GM12891 (cell line): ENCODE results near the gene PPDPF.

ENCODE experiments used
- DNase-seq: peaks from one replicate; pipeline ENCODE4 v3.0.0; 2011; ENCODE audit warnings: low spot score; ENCODE audit not compliant: insufficient read length
- FAIRE-seq: peaks from 2 replicates; lab custom pipeline; 2011; peaks lifted over from hg19 to GRCh38; lab: Jason Lieb, UNC
- PAX5 ChIP-seq: IDR thresholded peaks from 2 replicates; pipeline ENCODE4 v1.6.1; 2011; ENCODE audit warnings: low read length, moderate library complexity, mild to moderate bottlenecking; ENCODE audit not compliant: insufficient read depth, severe bottlenecking
- POLR2A ChIP-seq: IDR thresholded peaks from 2 replicates; pipeline ENCODE4 v1.6.1; 2011; ENCODE audit warnings: low read depth, low read length, control low read depth
- POLR2AphosphoS5 ChIP-seq: IDR thresholded peaks from 2 replicates; pipeline ENCODE4 v1.6.1; 2011; ENCODE audit warnings: low read depth, low read length, control low read depth
- POU2F2 ChIP-seq: IDR thresholded peaks from 2 replicates; pipeline ENCODE4 v1.6.1; 2011; ENCODE audit warnings: low read depth, mild to moderate bottlenecking, control low read depth, low read length, moderate library complexity
- SPI1 ChIP-seq: IDR thresholded peaks from 2 replicates; pipeline ENCODE4 v1.6.1; 2011; ENCODE audit warnings: low read depth, low read length, control low read depth
- TAF1 ChIP-seq: IDR thresholded peaks from 2 replicates; pipeline ENCODE4 v1.6.1; 2011; ENCODE audit warnings: low read depth, low read length, control low read depth

The PPDPF gene

DNA sequence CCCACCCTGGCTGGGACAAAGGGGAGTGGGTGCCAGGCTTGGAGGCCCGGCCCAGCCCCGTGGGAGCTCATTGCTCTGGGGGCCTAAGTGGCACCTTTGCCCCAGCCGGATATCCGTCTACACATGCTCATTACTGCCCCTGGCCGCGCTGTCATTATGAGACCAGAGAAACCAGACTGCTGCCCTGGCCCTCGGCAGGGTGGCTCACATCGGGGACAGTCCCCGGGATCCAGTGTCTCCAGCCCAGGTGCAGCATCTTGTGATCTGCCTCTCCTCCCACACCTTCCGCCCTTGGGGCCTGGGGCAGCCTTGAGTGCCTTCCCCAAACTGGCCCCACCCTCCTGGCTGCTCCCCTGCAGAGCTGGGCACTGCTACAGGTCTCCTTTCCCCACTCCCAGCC is 22.1 kb downstream of the PPDPF start:
- DNase-seq = peak; percentile 88
- TF ChIP-seq POLR2A (no peak), POU2F2 (0 out of 2 replicates have a peak, but pooled peaks have one; percentile 31), SPI1 (peak; percentile 35; the same call in 1 of the 2 replicates)
- FAIRE-seq = peak; percentile 88

DNA sequence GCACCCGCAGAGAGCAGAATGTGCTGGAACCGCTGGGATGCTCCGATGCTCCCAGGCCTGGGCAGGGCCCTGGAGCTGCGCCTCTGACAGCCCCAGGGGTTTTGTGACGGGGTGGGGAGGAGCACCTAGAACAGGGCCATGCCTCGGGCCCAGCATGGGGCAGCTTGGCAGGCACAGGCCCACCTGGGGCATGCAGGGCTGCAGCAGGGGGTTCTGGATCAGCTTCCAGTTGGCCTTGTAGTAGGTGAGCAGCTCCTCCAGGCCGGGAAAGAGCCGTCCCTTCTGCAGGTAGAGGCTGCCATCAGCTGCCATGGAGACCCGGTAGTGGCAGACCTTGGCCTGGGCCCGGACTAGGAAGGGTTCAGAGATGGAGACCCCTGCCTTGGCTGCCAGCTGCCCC is 22.6 kb downstream of the PPDPF start:
- TF ChIP-seq PAX5 (no peak), TAF1 (no peak), POLR2AphosphoS5 (no peak), POU2F2 (no peak)
- no peak for FAIRE-seq
- no peak for DNase-seq

DNA sequence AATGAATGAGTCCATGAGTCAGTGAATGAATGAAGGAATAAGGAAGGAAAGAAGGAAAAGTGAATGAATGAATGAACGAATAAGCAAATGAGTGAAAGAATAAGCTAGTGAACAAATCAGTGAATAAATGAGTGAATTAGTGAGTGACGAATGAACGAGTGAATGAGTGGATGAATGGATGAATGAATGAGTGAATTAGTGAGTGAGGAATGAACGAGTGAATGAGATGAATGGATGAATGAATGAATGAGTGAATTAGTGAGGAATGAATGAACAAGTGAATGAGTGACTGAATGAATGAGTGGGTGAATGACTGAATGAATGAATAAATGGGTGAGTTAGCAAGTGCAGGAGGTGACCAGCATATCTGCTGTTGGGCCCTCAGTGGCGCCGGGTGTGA is 23.2 kb downstream of the PPDPF start:
- FAIRE-seq (peak; percentile 74), DNase-seq (no peak)
- TF ChIP-seq TAF1 (no peak), POU2F2 (no peak), SPI1 (no peak), POLR2AphosphoS5 (no peak), POLR2A (no peak), PAX5 (no peak)

DNA sequence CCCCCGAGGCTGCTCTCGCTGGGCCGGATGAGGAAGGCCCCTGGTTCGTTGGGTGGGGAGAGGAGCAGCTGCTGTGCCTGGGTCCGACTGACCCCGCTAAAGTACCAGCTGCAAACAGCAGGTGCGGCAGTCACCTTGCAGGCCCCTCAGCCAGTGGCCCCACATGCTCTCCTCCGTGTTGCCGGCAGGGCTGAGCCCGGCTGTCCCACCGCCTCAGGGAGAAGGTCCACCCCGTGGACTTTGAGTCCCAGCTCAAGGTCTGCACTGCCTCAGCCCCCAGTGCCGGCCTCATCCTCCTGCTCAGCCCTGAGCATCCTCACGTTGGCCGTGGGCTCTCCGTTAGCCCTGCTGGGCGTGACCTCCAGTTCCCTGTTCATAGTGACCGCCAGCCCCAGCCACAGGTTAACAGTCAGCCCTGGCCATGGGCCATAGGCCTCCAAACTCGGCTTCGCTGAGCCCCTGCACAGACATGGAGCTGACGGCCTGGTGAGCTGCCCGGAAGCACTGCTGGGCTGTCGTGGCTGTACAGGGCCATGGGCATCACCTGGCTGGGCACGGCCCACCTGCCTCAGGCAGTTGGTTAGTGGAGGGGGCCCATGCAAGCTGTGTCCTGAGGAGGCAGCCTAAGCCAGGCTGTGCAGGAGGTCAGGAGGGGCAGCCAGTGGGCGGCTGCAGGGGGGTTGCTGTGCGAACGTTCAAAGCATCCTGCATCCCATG is 23.8 kb downstream of the PPDPF start:
- DNase-seq (no peak), FAIRE-seq (no peak)
- TF ChIP-seq POLR2AphosphoS5 (no peak), SPI1 (no peak), TAF1 (no peak), POU2F2 (no peak), PAX5 (no peak), POLR2A (no peak)

DNA sequence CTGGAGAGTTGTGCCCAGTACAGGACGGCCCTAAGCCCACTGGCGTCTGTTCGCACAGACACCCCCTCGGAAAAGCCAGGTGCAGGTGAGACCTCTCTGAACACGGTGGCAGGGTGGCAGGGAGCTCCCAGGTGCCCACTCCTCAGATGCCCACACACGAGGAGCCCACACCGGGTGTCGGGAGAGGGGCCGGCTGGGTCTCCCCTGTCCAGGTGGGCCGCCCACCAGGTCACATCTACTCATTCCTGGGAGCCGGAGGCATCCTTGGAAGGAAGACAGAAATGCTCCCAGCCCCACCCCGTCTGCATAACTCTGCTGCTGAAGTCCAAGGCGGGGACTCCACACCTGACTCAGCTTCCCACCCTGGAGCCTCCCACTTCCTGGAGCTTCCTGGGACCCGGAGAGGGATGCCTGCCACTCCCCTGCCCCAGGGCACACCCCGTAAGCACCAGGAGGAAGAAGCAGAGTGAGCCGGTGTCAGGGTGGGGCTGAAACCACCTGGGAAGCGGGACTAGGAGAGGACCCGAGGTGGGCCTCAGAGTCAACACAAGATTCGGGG is 24.5 kb downstream of the PPDPF start:
- DNase-seq (no peak), FAIRE-seq (no peak)
- TF ChIP-seq POU2F2 (no peak), POLR2A (no peak), TAF1 (no peak), SPI1 (no peak), PAX5 (no peak), POLR2AphosphoS5 (no peak)

DNA sequence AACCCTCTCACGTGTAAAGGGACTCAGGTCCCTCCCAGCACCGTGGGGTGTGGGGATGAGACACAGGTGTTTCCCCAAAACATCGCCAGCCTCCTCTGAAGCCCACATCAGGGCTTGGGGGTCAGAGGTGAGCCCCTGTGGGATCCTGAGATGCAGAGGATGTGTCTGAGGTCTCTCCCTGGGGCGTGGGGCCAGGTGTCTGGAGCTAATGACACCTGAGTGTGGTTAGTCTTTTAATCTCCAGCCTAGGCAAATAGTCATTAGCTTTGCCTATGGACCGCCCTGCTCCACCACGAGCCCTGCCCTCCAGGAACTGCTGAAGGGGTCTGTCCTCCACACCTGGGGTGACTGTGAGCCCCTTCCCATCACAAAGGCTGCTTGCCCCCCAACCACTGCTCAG is 25.2 kb downstream of the PPDPF start:
- FAIRE-seq = peak; percentile 57
- no peak for TF ChIP-seq TAF1
- no peak for TF ChIP-seq POU2F2
- no peak for TF ChIP-seq POLR2AphosphoS5
- no peak for TF ChIP-seq PAX5
- no peak for TF ChIP-seq POLR2A
- TF ChIP-seq SPI1 = no peak

DNA sequence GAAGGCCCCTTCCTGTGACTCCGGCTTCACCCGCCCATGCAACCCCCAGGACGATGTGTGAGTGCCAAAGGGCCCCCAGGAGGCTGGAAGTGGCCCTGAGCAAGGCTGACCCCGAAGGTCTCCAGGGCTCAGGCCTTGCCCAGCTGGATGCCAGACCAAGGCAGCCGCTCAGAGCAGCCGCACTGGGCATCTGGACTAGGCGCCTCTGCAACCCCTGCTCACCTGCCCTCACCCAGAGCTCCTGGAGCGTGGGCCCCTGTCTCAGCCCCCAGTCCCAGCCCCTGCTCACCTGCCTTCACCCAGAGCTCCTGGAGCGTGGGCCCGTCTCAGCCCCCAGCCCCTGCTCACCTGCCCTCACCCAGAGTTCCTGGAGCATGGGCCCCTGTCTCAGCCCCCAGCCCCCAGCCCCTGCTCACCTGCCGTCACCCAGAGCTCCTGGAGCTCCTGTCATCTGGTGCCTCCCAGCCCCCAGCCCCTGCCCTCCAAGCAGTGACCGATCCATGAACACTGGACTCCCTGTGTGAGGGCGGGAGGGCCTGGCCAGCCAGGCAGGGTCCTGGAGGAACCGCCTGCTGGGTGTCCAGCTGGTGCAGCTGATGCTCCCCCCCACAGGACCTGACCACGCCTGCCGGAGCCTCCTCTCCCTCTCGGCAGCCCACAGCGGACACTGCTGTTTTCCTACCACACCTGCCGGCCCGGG is 25.8 kb downstream of the PPDPF start:
- DNase-seq (no peak), FAIRE-seq (no peak)
- TF ChIP-seq PAX5 (no peak), POU2F2 (no peak), POLR2AphosphoS5 (no peak), POLR2A (no peak), SPI1 (no peak), TAF1 (no peak)

More for the DNA sequence above, 25.2 kb downstream of the PPDPF start:
- DNase-seq = no peak

DNA sequence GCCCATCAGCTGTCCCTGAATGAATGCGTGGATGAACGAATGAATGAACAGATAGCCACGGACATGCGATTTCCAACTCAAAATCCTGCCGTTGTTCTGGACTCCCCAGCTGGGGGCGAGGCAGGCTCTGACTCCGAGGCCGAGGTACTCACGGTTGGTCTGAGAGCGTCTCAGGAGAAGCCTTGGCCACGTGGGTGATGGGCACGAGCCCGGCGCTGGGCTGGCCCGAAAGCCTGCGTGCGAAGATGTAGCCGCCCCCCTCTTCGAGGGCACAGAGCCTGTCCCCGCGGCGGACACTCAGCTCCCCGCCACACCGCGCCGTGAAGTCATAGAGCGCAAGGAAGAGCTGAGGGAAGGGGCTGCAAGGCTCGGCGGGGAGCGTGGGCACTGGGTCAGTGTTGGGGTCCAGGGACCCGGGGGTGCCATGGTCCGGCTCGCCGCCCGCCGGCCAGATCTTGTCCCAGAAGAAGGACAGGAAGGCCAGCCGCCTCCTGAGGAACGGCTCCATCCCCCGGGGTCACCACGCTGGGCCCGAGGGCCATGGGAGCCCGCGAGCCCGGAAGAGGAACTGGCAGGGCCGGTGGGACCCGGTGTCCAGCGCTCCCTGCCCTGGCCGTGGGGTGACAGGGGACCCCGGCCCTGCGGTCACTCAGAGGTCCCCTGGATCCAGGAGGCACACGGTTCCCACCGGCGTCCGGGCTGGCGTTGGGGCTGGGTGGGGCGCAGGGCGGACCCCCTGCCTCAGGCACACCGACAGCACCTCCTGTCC is 26.6 kb downstream of the PPDPF start:
- FAIRE-seq (no peak), DNase-seq (no peak)
- TF ChIP-seq TAF1 = no peak
- no peak for TF ChIP-seq POLR2A

DNA sequence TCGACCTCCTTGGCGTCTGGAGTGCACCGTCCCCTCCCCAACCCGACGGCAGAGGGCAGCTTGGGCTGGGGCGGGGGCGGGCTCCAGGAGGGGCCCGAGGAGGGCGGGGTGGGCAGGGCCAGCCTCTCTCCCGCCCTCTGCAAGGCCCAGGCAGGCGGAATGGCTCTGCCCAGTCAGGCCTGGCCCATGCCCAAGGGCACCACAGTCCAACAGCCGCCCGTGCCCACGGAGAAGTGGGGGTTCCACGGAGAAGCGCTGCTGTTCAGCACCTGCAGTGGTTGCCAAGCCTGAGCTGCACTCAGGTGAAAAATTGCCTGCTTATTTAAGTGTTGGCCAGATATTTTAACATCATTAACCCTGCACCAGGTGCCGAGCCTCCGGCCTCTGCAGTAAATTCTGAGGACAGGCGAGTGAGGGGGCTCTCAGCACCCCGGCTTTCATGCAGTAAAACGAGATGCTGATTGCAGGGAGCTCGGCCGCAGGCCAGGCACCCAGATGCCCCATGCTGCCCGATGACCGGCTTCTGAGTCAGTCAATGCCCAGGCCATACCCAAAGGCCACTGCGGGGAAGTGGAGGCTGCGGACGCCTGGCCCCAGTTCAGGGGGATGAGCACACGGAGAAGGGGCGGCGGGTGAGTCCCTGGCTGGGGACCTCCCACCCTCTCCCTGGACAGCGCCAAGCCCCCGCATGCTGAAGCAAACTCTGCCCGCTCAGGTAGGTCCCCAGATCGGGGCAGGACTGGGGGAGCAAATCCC is 27.3 kb downstream of the PPDPF start, which contains the start of gene SRMS:
Gene SRMS, minus strand, starts transcription at position 25 of the 756 bp plus-strand sequence. CDS start 286 bp downstream, outside the sequence.
- no peak for FAIRE-seq
- TF ChIP-seq POU2F2 (no peak), POLR2AphosphoS5 (no peak), PAX5 (no peak), TAF1 (no peak), SPI1 (no peak), POLR2A (no peak)

More for the DNA sequence above, 27.3 kb downstream of the PPDPF start, which contains the start of gene SRMS:
- DNase-seq = no peak
